Measurements from ENCODE around the gene TPST2.

Gene TPST2

GRCh38 chr22:26574001-26574723 lies 15.8 kb downstream of the TPST2 start:
- DNase-seq (ENCODE audit: insufficient read length, low spot score) (no peak), FAIRE-seq (no peak)
- TF ChIP-seq POLR2A (IDR thresholded peaks at IDR 0.05; ENCODE audit: low read depth, low read length) (no peak), PAX5 (IDR thresholded peaks at IDR 0.05; ENCODE audit: insufficient read depth, low read length, severe bottlenecking) (no peak), SPI1 (IDR thresholded peaks at IDR 0.05; ENCODE audit: low read depth, low read length) (no peak), POU2F2 (IDR thresholded peaks at IDR 0.05; ENCODE audit: low read depth, low read length) (no peak), TAF1 (IDR thresholded peaks at IDR 0.05; ENCODE audit: low read depth, low read length) (no peak), POLR2AphosphoS5 (IDR thresholded peaks at IDR 0.05; ENCODE audit: low read depth, low read length) (no peak)

DNA sequence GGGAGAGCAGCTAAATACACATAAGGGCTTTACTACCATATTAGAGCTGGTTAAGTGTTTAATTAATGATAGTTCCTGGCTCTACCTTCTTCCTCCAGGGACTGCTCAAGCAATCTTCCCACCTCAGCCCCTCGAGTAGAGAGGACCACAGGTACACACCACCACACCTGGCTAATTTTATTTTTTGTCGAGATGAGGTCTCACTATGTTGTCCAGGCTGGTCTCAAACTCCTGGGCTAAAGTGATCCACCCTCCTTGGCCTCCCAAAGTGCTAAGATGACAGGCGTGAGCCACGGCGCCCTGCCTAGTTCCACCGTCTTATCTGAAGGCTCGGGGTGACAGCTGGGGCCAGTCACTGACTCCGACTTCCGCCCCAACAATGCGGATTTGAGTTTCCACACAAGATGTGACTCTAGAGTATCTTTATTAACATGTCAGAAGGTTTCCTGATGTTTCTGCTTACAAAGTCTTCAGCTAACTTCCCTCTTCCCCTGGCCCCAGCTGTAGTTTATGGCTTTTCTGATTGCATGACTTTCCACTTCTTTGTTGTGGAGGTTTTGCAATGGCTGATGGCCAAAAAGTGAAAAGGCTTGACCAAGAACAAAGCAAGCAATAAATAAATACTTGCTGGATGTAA lies 16.8 kb downstream of the TPST2 start:
- TF ChIP-seq PAX5 (IDR thresholded peaks at IDR 0.05; ENCODE audit: insufficient read depth, low read length, severe bottlenecking) = no peak
- no peak for TF ChIP-seq POLR2AphosphoS5 (IDR thresholded peaks at IDR 0.05; ENCODE audit: low read depth, low read length)
- TF ChIP-seq POU2F2 (IDR thresholded peaks at IDR 0.05; ENCODE audit: low read depth, low read length) = no peak
- no peak for TF ChIP-seq SPI1 (IDR thresholded peaks at IDR 0.05; ENCODE audit: low read depth, low read length)
- no peak for TF ChIP-seq POLR2A (IDR thresholded peaks at IDR 0.05; ENCODE audit: low read depth, low read length)
- no peak for TF ChIP-seq TAF1 (IDR thresholded peaks at IDR 0.05; ENCODE audit: low read depth, low read length)
- FAIRE-seq (no peak), DNase-seq (ENCODE audit: insufficient read length, low spot score) (no peak)

- TF ChIP-seq POLR2AphosphoS5 (IDR thresholded peaks at IDR 0.05; ENCODE audit: low read depth, low read length) = no peak
- TF ChIP-seq PAX5 (IDR thresholded peaks at IDR 0.05; ENCODE audit: insufficient read depth, low read length, severe bottlenecking) = no peak
- TF ChIP-seq TAF1 (IDR thresholded peaks at IDR 0.05; ENCODE audit: low read depth, low read length) = no peak
- FAIRE-seq (no peak), DNase-seq (ENCODE audit: insufficient read length, low spot score) (no peak)
These were observed 18.9 kb downstream of the TPST2 start for GRCh38 chr22:26570864-26571525.

DNA sequence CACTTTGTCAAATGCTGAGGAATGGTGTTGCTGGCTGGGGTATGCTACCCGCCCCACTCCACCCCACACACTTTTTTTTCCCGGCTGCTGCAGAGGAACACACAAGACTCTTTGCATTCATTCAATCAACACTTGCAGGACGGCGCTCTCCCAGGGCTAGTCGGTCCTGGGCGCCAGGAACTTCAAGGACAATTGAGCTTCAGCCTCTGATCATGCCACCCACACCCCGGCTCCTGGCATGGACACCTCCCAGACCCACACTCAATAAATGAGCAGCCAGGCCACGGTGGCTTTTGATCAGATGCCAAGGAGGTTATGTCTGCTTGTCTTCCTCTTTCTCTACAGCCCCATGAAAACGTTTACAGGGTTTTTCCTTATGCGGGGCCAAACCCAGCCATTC lies 19.8 kb downstream of the TPST2 start:
- DNase-seq (ENCODE audit: insufficient read length, low spot score) (no peak), FAIRE-seq (no peak)
- TF ChIP-seq POU2F2 (IDR thresholded peaks at IDR 0.05; ENCODE audit: low read depth, low read length) = no peak
- no peak for TF ChIP-seq TAF1 (IDR thresholded peaks at IDR 0.05; ENCODE audit: low read depth, low read length)
- TF ChIP-seq PAX5 (IDR thresholded peaks at IDR 0.05; ENCODE audit: insufficient read depth, low read length, severe bottlenecking) = no peak
- TF ChIP-seq POLR2A (IDR thresholded peaks at IDR 0.05; ENCODE audit: low read depth, low read length) = no peak

DNA sequence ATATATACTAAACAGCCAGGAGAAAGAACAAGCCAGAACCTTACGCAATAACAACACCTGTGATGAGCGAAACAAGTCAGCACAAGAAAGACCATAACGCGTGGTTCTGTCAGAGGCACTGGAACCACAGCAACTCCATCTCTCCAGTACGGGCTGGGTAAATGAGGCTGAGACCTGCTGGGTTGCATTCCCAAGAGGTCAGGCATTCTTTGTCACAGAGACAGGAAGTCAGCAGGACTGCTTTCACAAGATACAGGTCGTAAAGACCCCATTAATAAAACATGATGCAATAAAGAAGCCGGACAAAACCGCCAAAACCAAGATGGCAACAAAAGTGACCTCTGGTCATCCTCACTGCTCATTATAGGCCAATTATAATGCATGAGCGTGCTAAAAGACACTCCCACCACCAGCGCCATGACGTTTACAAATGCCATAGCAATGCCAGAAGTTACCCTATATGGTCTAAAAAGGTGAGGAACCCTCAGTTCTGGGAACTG lies 21.7 kb downstream of the TPST2 start:
- TF ChIP-seq POLR2A (IDR thresholded peaks at IDR 0.05; ENCODE audit: low read depth, low read length) = no peak
- TF ChIP-seq PAX5 (IDR thresholded peaks at IDR 0.05; ENCODE audit: insufficient read depth, low read length, severe bottlenecking) = no peak
- TF ChIP-seq POU2F2 (IDR thresholded peaks at IDR 0.05; ENCODE audit: low read depth, low read length) = no peak
- no peak for TF ChIP-seq SPI1 (IDR thresholded peaks at IDR 0.05; ENCODE audit: low read depth, low read length)
- TF ChIP-seq TAF1 (IDR thresholded peaks at IDR 0.05; ENCODE audit: low read depth, low read length) = no peak
- TF ChIP-seq POLR2AphosphoS5 (IDR thresholded peaks at IDR 0.05; ENCODE audit: low read depth, low read length) = no peak
- no peak for FAIRE-seq
- DNase-seq (ENCODE audit: insufficient read length, low spot score) = no peak

GRCh38 chr22:26567610-26568009 lies 22.3 kb downstream of the TPST2 start:
- TF ChIP-seq POU2F2 (IDR thresholded peaks at IDR 0.05; ENCODE audit: low read depth, low read length) (no peak), PAX5 (IDR thresholded peaks at IDR 0.05; ENCODE audit: insufficient read depth, low read length, severe bottlenecking) (no peak), POLR2AphosphoS5 (IDR thresholded peaks at IDR 0.05; ENCODE audit: low read depth, low read length) (no peak), TAF1 (IDR thresholded peaks at IDR 0.05; ENCODE audit: low read depth, low read length) (no peak), POLR2A (IDR thresholded peaks at IDR 0.05; ENCODE audit: low read depth, low read length) (no peak), SPI1 (IDR thresholded peaks at IDR 0.05; ENCODE audit: low read depth, low read length) (no peak)
- FAIRE-seq (no peak), DNase-seq (ENCODE audit: insufficient read length, low spot score) (no peak)

DNA sequence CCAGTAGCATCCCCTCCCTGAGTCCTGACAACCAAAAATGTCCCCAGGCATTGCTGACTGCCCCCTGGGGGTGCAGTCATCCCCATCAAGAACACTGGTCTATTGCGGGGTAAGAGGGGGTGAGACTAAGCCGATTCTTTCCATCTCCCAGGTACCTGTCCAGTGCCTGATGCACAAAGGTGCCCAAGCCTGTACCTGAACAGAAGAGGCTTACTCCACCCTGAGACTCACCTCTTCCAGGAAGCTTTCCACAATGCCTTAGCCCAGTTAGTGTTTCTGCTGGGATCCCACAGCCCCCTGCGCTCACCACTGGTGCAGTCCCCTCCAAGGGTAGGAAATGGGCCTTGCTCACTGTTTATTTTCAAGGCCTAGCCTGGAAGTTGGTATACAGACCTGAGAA lies 22.9 kb downstream of the TPST2 start:
- FAIRE-seq = no peak
- TF ChIP-seq SPI1 (IDR thresholded peaks at IDR 0.05; ENCODE audit: low read depth, low read length) = no peak
- no peak for TF ChIP-seq TAF1 (IDR thresholded peaks at IDR 0.05; ENCODE audit: low read depth, low read length)
- TF ChIP-seq POLR2AphosphoS5 (IDR thresholded peaks at IDR 0.05; ENCODE audit: low read depth, low read length) = no peak
- TF ChIP-seq PAX5 (IDR thresholded peaks at IDR 0.05; ENCODE audit: insufficient read depth, low read length, severe bottlenecking) = no peak
- no peak for TF ChIP-seq POLR2A (IDR thresholded peaks at IDR 0.05; ENCODE audit: low read depth, low read length)
- TF ChIP-seq POU2F2 (IDR thresholded peaks at IDR 0.05; ENCODE audit: low read depth, low read length) = no peak
- DNase-seq (ENCODE audit: insufficient read length, low spot score) = no peak

DNA sequence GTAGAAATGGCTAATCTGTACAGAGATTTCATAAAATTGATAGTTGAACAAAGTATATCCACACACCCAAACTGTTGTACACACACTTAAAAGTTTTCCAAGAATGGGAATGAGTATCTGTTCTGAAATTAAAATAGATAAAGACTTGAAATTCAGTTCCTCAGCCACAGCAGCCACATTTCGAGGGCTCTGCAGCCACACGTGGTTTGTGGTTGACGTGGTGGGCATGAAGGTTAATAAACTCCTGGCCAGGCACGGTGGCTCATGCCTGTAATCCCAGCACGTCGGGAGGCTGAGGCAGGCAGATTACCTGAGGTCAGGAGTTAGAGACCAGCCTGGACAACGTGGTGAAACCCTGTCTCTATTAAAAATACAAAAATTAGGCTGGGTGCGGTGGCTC lies 24.0 kb downstream of the TPST2 start:
- FAIRE-seq (no peak), DNase-seq (ENCODE audit: insufficient read length, low spot score) (no peak)
- no peak for TF ChIP-seq POLR2AphosphoS5 (IDR thresholded peaks at IDR 0.05; ENCODE audit: low read depth, low read length)
- no peak for TF ChIP-seq TAF1 (IDR thresholded peaks at IDR 0.05; ENCODE audit: low read depth, low read length)
- no peak for TF ChIP-seq POLR2A (IDR thresholded peaks at IDR 0.05; ENCODE audit: low read depth, low read length)
- TF ChIP-seq SPI1 (IDR thresholded peaks at IDR 0.05; ENCODE audit: low read depth, low read length) = no peak
- TF ChIP-seq POU2F2 (IDR thresholded peaks at IDR 0.05; ENCODE audit: low read depth, low read length) = no peak
- TF ChIP-seq PAX5 (IDR thresholded peaks at IDR 0.05; ENCODE audit: insufficient read depth, low read length, severe bottlenecking) = no peak

GRCh38 chr22:26565181-26565580 lies 24.8 kb downstream of the TPST2 start:
- FAIRE-seq (no peak), DNase-seq (ENCODE audit: insufficient read length, low spot score) (no peak)

More at GRCh38 chr22:26565181-26565580, 24.8 kb downstream of the TPST2 start:
- TF ChIP-seq TAF1 (IDR thresholded peaks at IDR 0.05; ENCODE audit: low read depth, low read length) = no peak
- TF ChIP-seq POLR2A (IDR thresholded peaks at IDR 0.05; ENCODE audit: low read depth, low read length) = no peak
- TF ChIP-seq POLR2AphosphoS5 (IDR thresholded peaks at IDR 0.05; ENCODE audit: low read depth, low read length) = no peak
- no peak for TF ChIP-seq POU2F2 (IDR thresholded peaks at IDR 0.05; ENCODE audit: low read depth, low read length)
- no peak for TF ChIP-seq SPI1 (IDR thresholded peaks at IDR 0.05; ENCODE audit: low read depth, low read length)
- no peak for TF ChIP-seq PAX5 (IDR thresholded peaks at IDR 0.05; ENCODE audit: insufficient read depth, low read length, severe bottlenecking)
